H9 (cell line): Measurements from ENCODE around the gene ZNF775. TPM values are rescaled to one million over a fixed set of nuclear protein-coding genes. Genes with fewer than 3 reads are reported as not detected.
"Not testable (repeated sequence)": the region's sequence is repeated elsewhere in the genome, so short reads cannot be mapped to it uniquely, and the experiment has no call there.

ENCODE experiments used
- DNase-seq: peaks from one replicate; pipeline ENCODE4 v3.0.0-alpha.2; 2017
- H2AFZ ChIP-seq: one replicate; pipeline ENCODE4 v1.6.1; 2013; ENCODE audit warnings: mild to moderate bottlenecking, low read length, control low read depth, moderate library complexity
- H2AK5ac ChIP-seq: 2 replicates; pipeline ENCODE4 v1.6.1; 2013; ENCODE audit warnings: low read length, control low read depth, mixed read lengths; ENCODE audit not compliant: insufficient read length
- H2BK120ac ChIP-seq: one replicate; pipeline ENCODE4 v1.6.1; 2013; ENCODE audit warnings: low read depth, mild to moderate bottlenecking, low read length, control low read depth, inconsistent platforms; ENCODE audit not compliant: poor library complexity, severe bottlenecking
- H2BK12ac ChIP-seq: 2 replicates; pipeline ENCODE4 v1.6.1; 2013; ENCODE audit warnings: low read length, control low read depth, mixed read lengths, low read depth; ENCODE audit not compliant: insufficient read length
- H2BK15ac ChIP-seq: 2 replicates; pipeline ENCODE4 v1.6.1; 2013; ENCODE audit warnings: low read depth, low read length, control low read depth
- H2BK20ac ChIP-seq: one replicate; pipeline ENCODE4 v1.6.1; 2013; ENCODE audit warnings: low read depth, mild to moderate bottlenecking, low read length, control low read depth, inconsistent platforms; ENCODE audit not compliant: poor library complexity, severe bottlenecking
- H2BK5ac ChIP-seq: 2 replicates; pipeline ENCODE4 v1.6.1; 2013; ENCODE audit warnings: low read length, control low read depth, mixed read lengths; ENCODE audit not compliant: insufficient read length
- H3K14ac ChIP-seq: 2 replicates; pipeline ENCODE4 v1.6.1; 2013; ENCODE audit warnings: low read length, control low read depth; ENCODE audit not compliant: insufficient read depth
- H3K18ac ChIP-seq: 2 replicates; pipeline ENCODE4 v1.6.1; 2013; ENCODE audit warnings: low read depth, mild to moderate bottlenecking, mixed read lengths, low read length, control low read depth; ENCODE audit not compliant: insufficient read length
- H3K23ac ChIP-seq: 2 replicates; pipeline ENCODE4 v1.6.1; 2013; ENCODE audit warnings: low read length, control low read depth, mixed read lengths, low read depth; ENCODE audit not compliant: insufficient read length
- H3K23me2 ChIP-seq: 2 replicates; pipeline ENCODE4 v1.6.1; 2013; ENCODE audit warnings: low read depth, mild to moderate bottlenecking, mixed read lengths, low read length, control low read depth; ENCODE audit not compliant: insufficient read length, poor library complexity, severe bottlenecking
- H3K27ac ChIP-seq: 2 replicates; pipeline ENCODE4 v1.5.1; 2013; ENCODE audit warnings: low read length, control low read depth, mixed read lengths, low read depth; ENCODE audit not compliant: insufficient read length
- H3K27me3 ChIP-seq: 2 replicates; pipeline ENCODE4 v1.6.1; 2013; ENCODE audit warnings: low read length, control low read depth, inconsistent platforms; ENCODE audit not compliant: insufficient read depth
- H3K4ac ChIP-seq: 2 replicates; pipeline ENCODE4 v1.6.1; 2013; ENCODE audit warnings: low read depth, mild to moderate bottlenecking, control low read depth, inconsistent platforms, low read length, moderate library complexity
- H3K4me1 ChIP-seq: 2 replicates; pipeline ENCODE4 v1.6.1; 2013; ENCODE audit warnings: low read length, control low read depth, inconsistent platforms; ENCODE audit not compliant: insufficient read depth
- H3K4me2 ChIP-seq: 2 replicates; pipeline ENCODE4 v1.6.1; 2013; ENCODE audit warnings: low read length, control low read depth, mixed read lengths; ENCODE audit not compliant: insufficient read length, insufficient read depth
- H3K56ac ChIP-seq: 2 replicates; pipeline ENCODE4 v1.6.1; 2013; ENCODE audit warnings: low read depth, mild to moderate bottlenecking, mixed read lengths, low read length, control low read depth; ENCODE audit not compliant: insufficient read length
- H3K79me1 ChIP-seq: 2 replicates; pipeline ENCODE4 v1.6.1; 2013; ENCODE audit warnings: low read depth, mild to moderate bottlenecking, moderate library complexity, low read length, control low read depth, inconsistent platforms; ENCODE audit not compliant: insufficient read depth, poor library complexity, severe bottlenecking
- H3K79me2 ChIP-seq: 2 replicates; pipeline ENCODE4 v1.6.1; 2013; ENCODE audit warnings: low read length, control low read depth, inconsistent platforms; ENCODE audit not compliant: insufficient read depth
- H3K9ac ChIP-seq: 2 replicates; pipeline ENCODE4 v1.6.1; 2013; ENCODE audit warnings: low read length, control low read depth, mixed read lengths; ENCODE audit not compliant: insufficient read length; ENCODE audit errors: extremely low read depth
- H3K9me3 ChIP-seq: one replicate; pipeline ENCODE4 v1.6.1; 2013; ENCODE audit warnings: low read depth, low read length, inconsistent platforms; ENCODE audit not compliant: control insufficient read depth
- H3T11ph ChIP-seq: one replicate; pipeline ENCODE4 v1.6.1; 2013; ENCODE audit warnings: mild to moderate bottlenecking, low read length, control low read depth, inconsistent platforms
- H4K20me1 ChIP-seq: one replicate; pipeline ENCODE4 v1.6.1; 2013; ENCODE audit not compliant: control insufficient read depth, insufficient read length, insufficient read depth
- H4K5ac ChIP-seq: 2 replicates; pipeline ENCODE4 v1.6.1; 2013; ENCODE audit warnings: low read depth, mild to moderate bottlenecking, mixed read lengths, low read length, control low read depth; ENCODE audit not compliant: insufficient read length
- H4K8ac ChIP-seq: replicated peaks from 2 replicates; pipeline ENCODE4 v1.6.1; 2013; ENCODE audit warnings: low read length, control low read depth, mixed read lengths, low read depth; ENCODE audit not compliant: insufficient read length
- H4K91ac ChIP-seq: 2 replicates; pipeline ENCODE4 v1.6.1; 2013; ENCODE audit warnings: low read depth, mild to moderate bottlenecking, moderate library complexity, mixed read lengths, low read length, control low read depth; ENCODE audit not compliant: insufficient read length
- H3K27ac Mint-ChIP-seq, 3 experiments: 2 replicates in 2 of 3; 3 replicates in 1 of 3; pipeline ENCODE4 v1.8.0; 2020 to 2021; ENCODE audit warnings: mixed read lengths in 3 of 3, mild to moderate bottlenecking in 1 of 3, moderate library complexity in 1 of 3
- H3K27me3 Mint-ChIP-seq: 2 replicates; pipeline ENCODE4 v1.8.0; 2021; ENCODE audit warnings: low read depth, mild to moderate bottlenecking, moderate library complexity, mixed read lengths
- H3K36me3 Mint-ChIP-seq, 3 experiments: 2 replicates in 2 of 3; 3 replicates in 1 of 3; pipeline ENCODE4 v1.8.0; 2020 to 2021; ENCODE audit warnings: low read depth in 3 of 3, mixed read lengths in 3 of 3; ENCODE audit not compliant: insufficient read depth in 1 of 3
- H3K4me1 Mint-ChIP-seq, 2 experiments: 2 replicates each; pipeline ENCODE4 v1.8.0; 2020; ENCODE audit warnings: mixed read lengths in 2 of 2
- H3K4me3 Mint-ChIP-seq, 2 experiments: 2 replicates in 1 of 2; 3 replicates in 1 of 2; pipeline ENCODE4 v1.8.0; 2020 to 2021; ENCODE audit warnings: mild to moderate bottlenecking in 2 of 2, mixed read lengths in 2 of 2, moderate library complexity in 1 of 2
- H3K9me3 Mint-ChIP-seq, 2 experiments: 2 replicates in 1 of 2; 3 replicates in 1 of 2; pipeline ENCODE4 v1.8.0; 2020; ENCODE audit warnings: mild to moderate bottlenecking in 2 of 2, mixed read lengths in 2 of 2, moderate library complexity in 1 of 2
- WGBS: extraction: QIAGEN DNeasy Blood & Tissue Kit; methylation state at CpG from one replicate; pipeline ENCODE4 v1.1.7; 2013; ENCODE audit warnings: missing lambda C conversion rate, low lambda C conversion rate, mixed read lengths; ENCODE audit not compliant: insufficient read length; ENCODE audit errors: extremely low coverage; 5-methylcytosine and 5-hydroxymethylcytosine counted together
- total RNA-seq: library from RNA; stranded (reverse); gene quantifications from 2 replicates; pipeline ENCODE4 v1.2.1, GENCODE V29; 2021
- TF ChIP-seq, protein P1 (sequence below): fragments of 200-600 bp; sonication (generic); conservative IDR thresholded peaks from 3 replicates; pipeline ENCODE4 v1.8.0; 2021; ENCODE audit warnings: antibody characterized with exemption, mild to moderate bottlenecking

The ZNF775 gene
- total RNA-seq, 1 experiment from 2014 or later: 10.5 TPM

DNA sequence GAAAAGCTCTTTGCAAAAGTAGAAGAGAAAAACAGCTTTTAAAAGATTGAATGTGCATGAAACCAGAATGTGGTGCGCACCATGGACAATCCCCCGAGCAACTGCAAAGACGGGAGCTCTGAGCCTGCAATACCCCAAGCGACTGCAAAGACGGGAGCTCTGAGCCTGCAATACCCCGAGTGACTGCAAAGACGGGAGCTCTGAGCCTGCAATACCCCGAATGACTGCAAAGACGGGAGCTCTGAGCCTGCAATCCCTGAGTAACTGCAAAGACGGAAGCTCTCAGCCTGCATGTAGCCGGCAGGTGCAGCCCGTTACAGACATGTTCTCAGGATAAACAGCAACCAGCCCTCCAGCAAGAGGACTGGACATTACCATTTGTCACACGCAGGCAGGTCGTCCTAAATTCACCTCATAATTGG is 6.2 kb downstream of the ZNF775 start:
- Histone ChIP-seq H3K4me2 (no peak overlapping the region), H3K4me1 (peaks cover 11% of the 10 kb centered on the region), H2BK15ac (no peak overlapping the region), H3K14ac (no peak overlapping the region), H3K9me3 (no peaks in the 10 kb centered on the region), H2BK120ac (no peak overlapping the region), H3K27me3 (no peaks in the 10 kb centered on the region), H2BK5ac (no peak overlapping the region), H2AK5ac (no peak overlapping the region), H2AFZ (no peak overlapping the region), H4K91ac (no peak overlapping the region), H4K20me1 (no peaks in the 10 kb centered on the region), H2BK12ac (no peak overlapping the region), H3K79me2 (peaks cover 9% of the 10 kb centered on the region; the same call in 1 of the 2 replicates), H3K9ac (no peak overlapping the region), H4K8ac (no peak overlapping the region), H3K27ac (no peak overlapping the region), H3K23ac (no peak overlapping the region), H4K5ac (no peak overlapping the region), H3K23me2 (peaks cover 3% of the 10 kb centered on the region), H3K18ac (no peak overlapping the region), H3K56ac (no peak overlapping the region), H3T11ph (no peak overlapping the region), H2BK20ac (no peak overlapping the region), H3K79me1 (no peaks in the 10 kb centered on the region), H3K4ac (no peak overlapping the region)
- Mint-ChIP-seq H3K4me1 (peaks cover 71 to 80% of the 10 kb centered on the region in 2 experiments), H3K4me3 (peak overlapping the region in 1 of 2 experiments; percentile 61; a peak in 3 of 5 replicates), H3K9me3 (no peaks in the 10 kb centered on the region), H3K27me3 (no peaks in the 10 kb centered on the region), H3K27ac (peak overlapping the region; percentile 62 to 90 (median 68); a peak in 4 of 7 replicates), H3K36me3 (peaks cover 25 to 47% (median 28%) of the 10 kb centered on the region in 3 experiments; a peak in 6 of 7 replicates)
- no peak for DNase-seq
- no CpG with 5 or more reads among the region's 14 CpGs for WGBS
- TF ChIP-seq, protein P1, sequence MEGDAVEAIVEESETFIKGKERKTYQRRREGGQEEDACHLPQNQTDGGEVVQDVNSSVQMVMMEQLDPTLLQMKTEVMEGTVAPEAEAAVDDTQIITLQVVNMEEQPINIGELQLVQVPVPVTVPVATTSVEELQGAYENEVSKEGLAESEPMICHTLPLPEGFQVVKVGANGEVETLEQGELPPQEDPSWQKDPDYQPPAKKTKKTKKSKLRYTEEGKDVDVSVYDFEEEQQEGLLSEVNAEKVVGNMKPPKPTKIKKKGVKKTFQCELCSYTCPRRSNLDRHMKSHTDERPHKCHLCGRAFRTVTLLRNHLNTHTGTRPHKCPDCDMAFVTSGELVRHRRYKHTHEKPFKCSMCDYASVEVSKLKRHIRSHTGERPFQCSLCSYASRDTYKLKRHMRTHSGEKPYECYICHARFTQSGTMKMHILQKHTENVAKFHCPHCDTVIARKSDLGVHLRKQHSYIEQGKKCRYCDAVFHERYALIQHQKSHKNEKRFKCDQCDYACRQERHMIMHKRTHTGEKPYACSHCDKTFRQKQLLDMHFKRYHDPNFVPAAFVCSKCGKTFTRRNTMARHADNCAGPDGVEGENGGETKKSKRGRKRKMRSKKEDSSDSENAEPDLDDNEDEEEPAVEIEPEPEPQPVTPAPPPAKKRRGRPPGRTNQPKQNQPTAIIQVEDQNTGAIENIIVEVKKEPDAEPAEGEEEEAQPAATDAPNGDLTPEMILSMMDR: no peak

DNA sequence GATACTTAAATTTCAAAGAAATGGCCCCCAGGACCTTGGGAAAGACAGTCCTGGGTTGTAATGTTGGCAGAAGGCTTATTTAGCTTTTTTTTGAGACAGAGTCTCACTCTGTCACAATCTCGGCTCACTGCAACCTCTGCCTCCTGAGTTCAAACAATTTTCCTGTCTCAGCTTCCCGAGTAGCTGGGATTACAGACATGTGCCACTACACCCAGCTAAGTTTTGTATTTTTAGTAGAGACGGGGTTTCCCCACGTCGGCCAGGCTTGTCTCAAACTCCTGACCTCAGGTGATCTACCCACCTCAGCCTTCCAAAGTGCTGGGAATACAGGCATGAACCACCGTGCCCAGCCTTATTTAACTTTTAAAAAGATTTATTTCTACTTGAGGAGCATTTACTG is 6.8 kb downstream of the ZNF775 start:
- not testable (repeated sequence) for H3K79me2 ChIP-seq, H3T11ph ChIP-seq, H3K79me1 ChIP-seq, H2AFZ ChIP-seq, H4K91ac ChIP-seq, H3K27me3 Mint-ChIP-seq, H3K9me3 Mint-ChIP-seq, H2BK120ac ChIP-seq, H3K23me2 ChIP-seq, DNase-seq, H3K4ac ChIP-seq, H3K27me3 ChIP-seq, H3K23ac ChIP-seq, H3K4me1 ChIP-seq, H3K4me3 Mint-ChIP-seq, H3K4me2 ChIP-seq, H4K5ac ChIP-seq, H3K18ac ChIP-seq, H3K14ac ChIP-seq, H2BK12ac ChIP-seq, H2AK5ac ChIP-seq, H4K8ac ChIP-seq, H2BK5ac ChIP-seq, H3K9ac ChIP-seq, H2BK15ac ChIP-seq, H3K27ac ChIP-seq, H2BK20ac ChIP-seq, H4K20me1 ChIP-seq, H3K56ac ChIP-seq, H3K9me3 ChIP-seq
- Mint-ChIP-seq H3K4me1 (peaks cover 65 to 74% of the 10 kb centered on the region in 2 experiments), H3K36me3 (peaks cover 29 to 52% (median 34%) of the 10 kb centered on the region in 3 experiments; a peak in 6 of 7 replicates), H3K27ac (peak overlapping the region; percentile 68 to 94 (median 70); a peak in 2 of 7 replicates)
- WGBS: no CpG with 5 or more reads among the region's 6 CpGs
